ENCODE measurements around the gene JPT2.

Gene JPT2, protein sequence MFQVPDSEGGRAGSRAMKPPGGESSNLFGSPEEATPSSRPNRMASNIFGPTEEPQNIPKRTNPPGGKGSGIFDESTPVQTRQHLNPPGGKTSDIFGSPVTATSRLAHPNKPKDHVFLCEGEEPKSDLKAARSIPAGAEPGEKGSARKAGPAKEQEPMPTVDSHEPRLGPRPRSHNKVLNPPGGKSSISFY

DNA sequence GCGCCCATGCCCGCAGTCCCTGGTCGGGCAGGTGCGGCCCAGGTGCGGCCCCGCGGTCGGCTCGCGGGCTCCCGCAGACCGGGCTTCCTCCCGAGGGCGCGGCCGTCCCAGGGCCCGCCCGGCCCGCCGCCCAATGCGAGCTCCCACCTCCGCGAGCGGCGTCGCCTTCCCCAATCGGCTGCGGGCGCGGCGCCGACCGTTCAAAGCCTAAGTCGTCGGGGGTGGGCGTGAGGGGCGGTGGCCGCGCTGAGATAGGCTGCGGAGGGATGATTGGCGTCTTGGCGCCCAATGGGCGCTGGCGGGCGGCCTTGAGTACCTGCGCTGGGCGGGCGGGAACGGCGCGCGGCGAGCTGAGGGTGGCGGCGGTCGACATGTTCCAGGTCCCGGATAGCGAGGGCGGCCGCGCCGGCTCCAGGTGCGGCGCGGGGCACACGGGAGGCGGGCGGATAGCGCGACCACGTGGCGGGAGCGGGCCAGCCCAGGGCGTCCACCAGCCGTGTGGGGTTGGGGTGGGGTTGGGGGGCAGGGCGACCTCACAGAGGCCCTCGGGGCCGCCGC, at the start of gene JPT2:
Gene JPT2, plus strand, starts transcription at position 338 of the 558 bp plus-strand sequence. Its CDS starts 34 bp downstream, at position 372.
- peaks cover 5 to 7% of the 10 kb centered on the region in 2 donors for H3K4me1 ChIP-seq (ENCODE audit: control insufficient read depth in 1 of 2, insufficient read depth in 2 of 2, low read length in 2 of 2)
- no peaks in the 10 kb centered on the region for H3K9me3 ChIP-seq (ENCODE audit: control insufficient read depth in 1 of 2, low read length in 2 of 2)
- peaks cover 12 to 28% of the 10 kb centered on the region in 2 donors for H3K36me3 ChIP-seq (ENCODE audit: control insufficient read depth in 1 of 2, insufficient read depth in 2 of 2, low read length in 2 of 2)
- peak within 1 kb of the TSS; percentile 78 to 82 for H3K4me3 ChIP-seq (ENCODE audit: low read depth in 1 of 2, low read length in 2 of 2)
- H3K27me3 ChIP-seq (ENCODE audit: low read depth, low read length) = no peaks in the 10 kb centered on the region
- peak within 1 kb of the TSS; percentile 27 for H3K27ac ChIP-seq (ENCODE audit: low read length)

DNA sequence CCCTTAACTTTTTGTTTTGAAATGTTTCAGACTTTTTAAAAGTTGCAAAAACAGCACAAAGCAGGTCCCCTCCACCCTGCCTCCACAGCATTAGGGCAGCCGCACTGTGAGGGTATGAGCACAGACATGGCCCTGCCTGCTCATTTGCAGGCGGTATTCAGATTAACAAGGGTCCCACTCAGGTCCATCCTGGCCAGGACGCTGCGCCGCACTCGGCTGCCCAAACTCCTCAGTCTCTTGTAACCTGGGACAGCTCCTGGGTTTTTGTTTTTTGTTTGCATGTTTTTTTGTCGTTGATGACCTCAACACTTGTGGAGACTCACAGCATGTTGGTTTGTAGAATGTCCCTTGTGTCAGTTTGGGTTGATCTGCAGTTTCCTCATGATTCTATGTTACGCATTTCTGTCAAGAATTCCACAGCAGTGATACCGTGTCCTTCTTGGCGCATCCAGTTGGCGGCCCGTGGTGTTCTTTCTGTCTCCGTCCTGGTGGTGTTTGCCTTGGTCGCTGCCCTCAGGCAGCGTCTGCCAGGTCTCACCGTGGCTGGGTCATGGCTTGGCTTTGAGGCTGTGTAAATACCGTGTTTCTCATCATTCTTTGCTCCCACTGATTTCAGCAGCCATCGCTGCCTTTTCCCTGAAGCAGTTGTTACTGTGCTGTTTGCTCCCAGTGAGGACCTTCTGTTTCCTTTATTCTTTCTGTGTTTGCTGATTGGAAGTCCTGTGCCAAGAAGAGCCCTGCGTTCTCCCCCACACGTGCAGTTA, 47.4 kb upstream of the JPT2 start:
- no peak overlapping the region for H3K27ac ChIP-seq (ENCODE audit: low read length)
- peaks cover 38 to 64% of the 10 kb centered on the region in 2 donors for H3K36me3 ChIP-seq (ENCODE audit: control insufficient read depth in 1 of 2, insufficient read depth in 2 of 2, low read length in 2 of 2)
- H3K4me3 ChIP-seq (ENCODE audit: low read depth in 1 of 2, low read length in 2 of 2) = no peak overlapping the region
- H3K27me3 ChIP-seq (ENCODE audit: low read depth, low read length) = no peaks in the 10 kb centered on the region
- no peaks in the 10 kb centered on the region for H3K9me3 ChIP-seq (ENCODE audit: control insufficient read depth in 1 of 2, low read length in 2 of 2)
- no peaks in the 10 kb centered on the region for H3K4me1 ChIP-seq (ENCODE audit: control insufficient read depth in 1 of 2, insufficient read depth in 2 of 2, low read length in 2 of 2)

DNA sequence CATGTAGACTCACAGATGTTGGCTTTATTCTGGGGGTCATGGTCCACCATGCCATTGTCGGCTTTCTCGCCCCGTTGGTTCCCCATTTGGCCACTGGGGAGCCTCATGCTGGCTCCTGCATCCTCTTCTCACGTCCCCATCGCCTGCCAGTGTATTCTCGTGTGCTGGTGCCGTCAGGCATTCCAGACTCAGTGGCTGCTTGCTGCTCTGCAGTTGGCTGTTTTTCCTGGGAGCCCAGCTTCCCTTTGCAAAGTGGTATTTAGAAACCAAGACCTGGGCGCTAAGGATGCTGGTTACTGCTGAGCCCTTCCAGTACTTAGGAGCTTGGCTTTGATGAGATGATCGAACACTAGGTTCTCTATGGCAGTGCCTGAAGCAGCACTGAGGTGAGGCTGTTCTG, 46.8 kb upstream of the JPT2 start:
- no peak overlapping the region for H3K27ac ChIP-seq (ENCODE audit: low read length)
- no peaks in the 10 kb centered on the region for H3K9me3 ChIP-seq (ENCODE audit: control insufficient read depth in 1 of 2, low read length in 2 of 2)
- no peaks in the 10 kb centered on the region for H3K4me1 ChIP-seq (ENCODE audit: control insufficient read depth in 1 of 2, insufficient read depth in 2 of 2, low read length in 2 of 2)
- no peaks in the 10 kb centered on the region for H3K27me3 ChIP-seq (ENCODE audit: low read depth, low read length)
- peaks cover 38 to 58% of the 10 kb centered on the region in 2 donors for H3K36me3 ChIP-seq (ENCODE audit: control insufficient read depth in 1 of 2, insufficient read depth in 2 of 2, low read length in 2 of 2)
- H3K4me3 ChIP-seq (ENCODE audit: low read depth in 1 of 2, low read length in 2 of 2) = no peak overlapping the region

DNA sequence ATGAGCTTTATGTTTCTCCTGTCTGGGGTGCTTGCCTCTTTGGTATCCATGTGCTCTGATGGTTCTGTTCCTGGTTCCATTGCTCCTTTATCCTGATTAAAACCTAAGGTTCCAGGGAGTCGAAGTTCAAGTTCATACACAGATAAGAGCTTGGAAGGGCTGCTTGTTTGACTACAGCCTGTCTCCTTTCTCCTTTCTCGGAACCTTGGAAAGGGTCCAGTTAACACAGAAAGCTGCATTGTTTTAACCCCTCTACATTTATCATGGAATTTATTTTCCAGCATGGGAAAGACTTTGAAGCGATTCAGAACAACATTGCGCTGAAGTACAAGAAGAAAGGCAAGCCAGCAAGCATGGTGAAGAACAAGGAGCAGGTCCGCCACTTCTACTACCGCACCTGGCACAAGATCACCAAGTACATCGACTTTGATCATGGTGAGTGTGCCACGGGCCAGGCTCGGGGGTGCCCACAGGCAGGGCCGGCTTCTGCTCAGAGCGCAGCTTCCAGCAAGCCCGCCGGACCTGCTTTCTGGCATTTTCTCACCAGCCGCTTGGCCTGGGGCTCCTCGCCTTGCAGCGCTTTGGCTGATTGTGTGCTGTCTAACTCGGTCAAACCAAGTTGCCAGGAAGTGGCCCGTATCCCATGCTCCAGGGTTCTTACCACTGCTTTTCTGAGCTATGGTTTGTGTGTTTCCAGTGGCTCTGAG, 46.0 kb upstream of the JPT2 start:
- Histone ChIP-seq H3K27me3 (ENCODE audit: low read depth, low read length) (no peaks in the 10 kb centered on the region), H3K4me1 (ENCODE audit: control insufficient read depth in 1 of 2, insufficient read depth in 2 of 2, low read length in 2 of 2) (no peaks in the 10 kb centered on the region), H3K4me3 (ENCODE audit: low read depth in 1 of 2, low read length in 2 of 2) (no peak overlapping the region), H3K36me3 (ENCODE audit: control insufficient read depth in 1 of 2, insufficient read depth in 2 of 2, low read length in 2 of 2) (peaks cover 35 to 49% of the 10 kb centered on the region in 2 donors), H3K9me3 (ENCODE audit: control insufficient read depth in 1 of 2, low read length in 2 of 2) (no peaks in the 10 kb centered on the region), H3K27ac (ENCODE audit: low read length) (no peak overlapping the region)

DNA sequence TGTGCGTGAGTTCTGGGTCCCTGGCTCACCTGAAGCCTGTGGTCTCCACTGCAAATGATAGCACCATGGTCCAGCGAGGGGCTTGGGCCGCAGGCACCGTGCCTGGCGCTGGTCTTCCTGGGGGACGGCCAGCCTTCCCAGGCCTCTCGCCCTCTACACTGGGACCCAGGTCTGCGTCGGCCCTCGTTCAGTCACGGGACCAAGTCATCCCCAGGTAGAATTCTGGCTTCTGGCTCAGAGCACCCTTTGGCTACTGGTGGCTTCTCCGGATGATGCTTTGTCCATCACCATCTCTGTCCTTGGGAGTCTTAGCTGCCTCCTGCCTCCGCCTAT, 45.5 kb upstream of the JPT2 start:
- Histone ChIP-seq H3K4me1 (ENCODE audit: control insufficient read depth in 1 of 2, insufficient read depth in 2 of 2, low read length in 2 of 2) (no peaks in the 10 kb centered on the region), H3K27me3 (ENCODE audit: low read depth, low read length) (no peaks in the 10 kb centered on the region), H3K36me3 (ENCODE audit: control insufficient read depth in 1 of 2, insufficient read depth in 2 of 2, low read length in 2 of 2) (peaks cover 35 to 47% of the 10 kb centered on the region in 2 donors), H3K27ac (ENCODE audit: low read length) (no peak overlapping the region), H3K9me3 (ENCODE audit: control insufficient read depth in 1 of 2, low read length in 2 of 2) (no peaks in the 10 kb centered on the region), H3K4me3 (ENCODE audit: low read depth in 1 of 2, low read length in 2 of 2) (no peak overlapping the region)

DNA sequence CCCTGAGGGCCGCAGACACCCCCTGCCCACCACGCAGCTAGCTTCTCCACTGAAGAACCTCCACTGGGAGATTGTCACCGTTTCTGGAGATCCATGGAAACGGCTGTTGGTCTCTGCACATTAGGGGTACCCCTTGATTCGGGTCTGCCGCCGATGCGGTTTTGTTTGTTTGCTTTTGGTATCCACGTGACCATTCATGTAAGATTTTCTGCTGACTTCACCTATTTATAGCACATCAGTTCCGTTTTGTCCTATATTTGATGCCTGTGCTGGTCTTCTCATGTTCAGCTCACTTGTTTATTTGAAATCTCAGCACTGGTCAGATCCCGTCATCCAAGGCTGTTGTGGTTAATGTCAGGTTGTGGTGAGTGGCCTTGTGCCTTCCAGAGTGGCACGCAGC, 44.8 kb upstream of the JPT2 start:
- H3K27ac ChIP-seq (ENCODE audit: low read length) = no peak overlapping the region
- H3K27me3 ChIP-seq (ENCODE audit: low read depth, low read length) = no peaks in the 10 kb centered on the region
- no peak overlapping the region for H3K4me3 ChIP-seq (ENCODE audit: low read depth in 1 of 2, low read length in 2 of 2)
- H3K4me1 ChIP-seq (ENCODE audit: control insufficient read depth in 1 of 2, insufficient read depth in 2 of 2, low read length in 2 of 2) = no peaks in the 10 kb centered on the region
- peaks cover 42 to 54% of the 10 kb centered on the region in 2 donors for H3K36me3 ChIP-seq (ENCODE audit: control insufficient read depth in 1 of 2, insufficient read depth in 2 of 2, low read length in 2 of 2)
- H3K9me3 ChIP-seq (ENCODE audit: control insufficient read depth in 1 of 2, low read length in 2 of 2) = no peaks in the 10 kb centered on the region

DNA sequence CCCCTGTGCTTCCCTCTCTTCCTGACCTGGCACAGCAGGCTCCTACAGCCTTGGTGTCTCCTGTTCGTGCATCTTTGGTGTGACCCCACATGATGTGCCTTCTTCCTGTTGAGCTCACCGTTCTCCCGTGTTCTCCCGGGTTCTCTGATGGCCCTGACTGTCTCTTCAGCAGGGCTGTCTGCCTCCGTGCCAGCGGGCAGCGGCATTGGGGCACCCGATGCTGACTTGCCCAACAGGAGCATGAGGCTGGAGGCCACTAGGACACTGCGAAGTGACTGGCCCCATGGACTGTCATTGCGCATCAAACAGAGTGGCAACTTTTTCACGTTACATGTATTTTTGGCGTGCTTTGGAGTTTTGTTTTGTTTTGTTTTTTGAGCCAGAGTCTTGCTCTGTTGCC, 43.5 kb upstream of the JPT2 start:
- peaks cover 51 to 61% of the 10 kb centered on the region in 2 donors for H3K36me3 ChIP-seq (ENCODE audit: control insufficient read depth in 1 of 2, insufficient read depth in 2 of 2, low read length in 2 of 2)
- H3K4me3 ChIP-seq (ENCODE audit: low read depth in 1 of 2, low read length in 2 of 2) = no peak overlapping the region
- no peaks in the 10 kb centered on the region for H3K4me1 ChIP-seq (ENCODE audit: control insufficient read depth in 1 of 2, insufficient read depth in 2 of 2, low read length in 2 of 2)
- no peak overlapping the region for H3K27ac ChIP-seq (ENCODE audit: low read length)
- H3K27me3 ChIP-seq (ENCODE audit: low read depth, low read length) = no peaks in the 10 kb centered on the region
- no peaks in the 10 kb centered on the region for H3K9me3 ChIP-seq (ENCODE audit: control insufficient read depth in 1 of 2, low read length in 2 of 2)

DNA sequence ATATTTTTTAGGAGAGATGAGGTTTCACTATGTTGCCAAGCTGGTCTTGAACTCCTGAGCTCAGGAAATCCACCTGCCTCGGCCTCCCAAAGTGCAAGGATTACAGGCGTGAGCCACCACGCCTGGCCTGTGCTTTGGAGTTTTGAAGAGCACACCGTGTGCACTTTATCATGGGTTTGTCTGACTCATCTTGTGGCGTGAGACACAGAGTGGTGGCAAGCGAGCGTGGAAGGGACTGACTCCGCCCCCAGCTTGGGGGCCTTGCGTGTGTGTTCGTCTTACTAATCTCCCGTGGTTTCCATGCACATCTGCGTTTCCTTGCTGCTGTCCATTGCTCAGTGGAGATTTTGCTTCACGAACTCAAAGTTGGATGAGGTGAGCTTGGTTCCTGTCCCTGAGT, 43.0 kb upstream of the JPT2 start:
- Histone ChIP-seq H3K27ac (ENCODE audit: low read length) (no peak overlapping the region), H3K27me3 (ENCODE audit: low read depth, low read length) (no peaks in the 10 kb centered on the region), H3K9me3 (ENCODE audit: control insufficient read depth in 1 of 2, low read length in 2 of 2) (no peaks in the 10 kb centered on the region), H3K4me1 (ENCODE audit: control insufficient read depth in 1 of 2, insufficient read depth in 2 of 2, low read length in 2 of 2) (no peaks in the 10 kb centered on the region), H3K4me3 (ENCODE audit: low read depth in 1 of 2, low read length in 2 of 2) (no peak overlapping the region), H3K36me3 (ENCODE audit: control insufficient read depth in 1 of 2, insufficient read depth in 2 of 2, low read length in 2 of 2) (peaks cover 55 to 61% of the 10 kb centered on the region in 2 donors)

DNA sequence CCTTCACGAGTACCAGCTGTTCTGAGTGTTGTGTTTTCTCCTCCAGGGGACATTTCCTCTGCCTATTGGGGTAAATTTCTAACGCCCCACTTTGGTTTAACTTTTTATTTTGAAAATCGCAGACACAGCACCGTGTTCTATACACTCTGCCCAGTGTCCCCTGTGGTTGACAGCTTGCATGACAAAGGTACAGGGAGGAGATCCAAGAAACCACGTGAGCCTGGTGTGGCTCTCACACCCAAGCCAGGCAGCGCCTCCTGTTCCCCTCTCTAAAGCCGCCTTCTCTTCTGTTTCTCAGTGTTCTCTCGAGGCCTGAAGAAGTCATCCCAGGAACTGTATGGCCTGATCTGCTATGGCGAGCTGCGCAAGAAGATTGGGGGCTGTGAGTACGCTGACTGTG, 40.6 kb upstream of the JPT2 start:
- no peaks in the 10 kb centered on the region for H3K27me3 ChIP-seq (ENCODE audit: low read depth, low read length)
- peaks cover 68 to 70% of the 10 kb centered on the region in 2 donors for H3K36me3 ChIP-seq (ENCODE audit: control insufficient read depth in 1 of 2, insufficient read depth in 2 of 2, low read length in 2 of 2)
- H3K9me3 ChIP-seq (ENCODE audit: control insufficient read depth in 1 of 2, low read length in 2 of 2) = no peaks in the 10 kb centered on the region
- H3K4me3 ChIP-seq (ENCODE audit: low read depth in 1 of 2, low read length in 2 of 2) = no peak overlapping the region
- H3K27ac ChIP-seq (ENCODE audit: low read length) = no peak overlapping the region
- no peaks in the 10 kb centered on the region for H3K4me1 ChIP-seq (ENCODE audit: control insufficient read depth in 1 of 2, insufficient read depth in 2 of 2, low read length in 2 of 2)

DNA sequence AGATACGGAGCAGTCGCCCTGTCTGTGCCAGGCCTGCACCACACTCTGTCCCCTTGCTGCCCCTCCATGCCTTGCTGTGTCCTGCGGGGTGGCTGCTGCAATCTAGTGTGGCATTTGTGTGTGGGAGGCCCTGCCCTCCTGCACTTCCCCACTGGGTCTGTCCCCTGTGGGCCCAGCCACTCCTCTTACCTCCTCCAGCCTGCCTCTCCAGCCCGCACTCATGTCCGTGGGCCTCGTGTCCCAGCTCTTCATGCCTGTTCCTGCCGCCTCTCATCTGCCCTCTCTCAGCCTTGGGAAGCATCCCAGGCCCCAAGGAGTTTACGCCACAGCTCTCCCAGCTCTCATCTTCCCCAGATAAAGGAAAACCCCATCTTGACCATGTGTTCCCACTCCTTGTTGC, 39.3 kb upstream of the JPT2 start:
- Histone ChIP-seq H3K9me3 (ENCODE audit: control insufficient read depth in 1 of 2, low read length in 2 of 2) (no peaks in the 10 kb centered on the region), H3K4me1 (ENCODE audit: control insufficient read depth in 1 of 2, insufficient read depth in 2 of 2, low read length in 2 of 2) (no peaks in the 10 kb centered on the region), H3K36me3 (ENCODE audit: control insufficient read depth in 1 of 2, insufficient read depth in 2 of 2, low read length in 2 of 2) (peaks cover 67 to 70% of the 10 kb centered on the region in 2 donors), H3K27ac (ENCODE audit: low read length) (no peak overlapping the region), H3K4me3 (ENCODE audit: low read depth in 1 of 2, low read length in 2 of 2) (no peak overlapping the region), H3K27me3 (ENCODE audit: low read depth, low read length) (no peaks in the 10 kb centered on the region)

DNA sequence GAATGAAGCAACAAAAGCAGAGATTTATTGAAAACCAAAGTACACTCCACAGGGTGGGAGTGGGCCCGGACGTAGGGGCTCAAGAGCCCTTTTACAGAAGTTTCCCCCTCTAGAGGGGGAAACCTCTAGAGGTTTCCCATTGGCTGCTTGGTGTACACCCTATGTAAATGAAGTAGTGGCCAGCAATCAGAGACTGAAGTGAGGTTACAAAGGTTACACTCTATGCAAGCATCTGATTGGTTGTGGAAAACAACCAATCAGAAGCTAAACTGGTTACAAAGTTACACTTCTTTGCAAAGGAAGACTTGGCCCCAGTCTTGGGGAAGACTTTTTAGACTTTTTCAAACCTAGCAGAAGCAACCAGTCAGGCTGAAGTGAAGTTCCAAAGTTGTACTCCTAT, 38.8 kb upstream of the JPT2 start:
- Histone ChIP-seq H3K27me3 (ENCODE audit: low read depth, low read length) (no peaks in the 10 kb centered on the region), H3K4me3 (ENCODE audit: low read depth in 1 of 2, low read length in 2 of 2) (no peak overlapping the region), H3K36me3 (ENCODE audit: control insufficient read depth in 1 of 2, insufficient read depth in 2 of 2, low read length in 2 of 2) (peaks cover 67 to 71% of the 10 kb centered on the region in 2 donors), H3K4me1 (ENCODE audit: control insufficient read depth in 1 of 2, insufficient read depth in 2 of 2, low read length in 2 of 2) (no peaks in the 10 kb centered on the region), H3K9me3 (ENCODE audit: control insufficient read depth in 1 of 2, low read length in 2 of 2) (no peaks in the 10 kb centered on the region), H3K27ac (ENCODE audit: low read length) (no peak overlapping the region)

Measured in muscle layer of duodenum (tissue), 2 donors.